ENCODE data around the gene PHACTR1. TPM values are rescaled to one million over a fixed set of nuclear protein-coding genes. Genes with fewer than 3 reads are reported as not detected.

PHACTR1 gene
- total and polyA plus RNA-seq, 2 of the 4 experiments (the other 2 are of a cell fraction) = not detected

GRCh38 chr6:13278991-13279390 is 562.4 kb downstream of the PHACTR1 start:
- DNase-seq (peak; percentile 2), ATAC-seq (ENCODE audit: low read depth) (no peak)
- Histone ChIP-seq H3K4me2 (ENCODE audit: low read depth, low read length) (no peak overlapping the region), H3K23ac (ENCODE audit: low read depth, low read length) (no peak overlapping the region), H3K4ac (ENCODE audit: low read depth, low read length) (no peak overlapping the region), H3K4me1 (ENCODE audit: control insufficient read depth, insufficient read depth, low read length) (no peaks in the 10 kb centered on the region), H2BK20ac (ENCODE audit: low read depth, low read length) (no peak overlapping the region), H3K27ac (ENCODE audit: insufficient read depth, low read length) (no peak overlapping the region), H2BK5ac (ENCODE audit: low read depth, low read length, poor library complexity, severe bottlenecking) (no peak overlapping the region), H2AK9ac (replicated peaks; ENCODE audit: low read depth, low read length, poor library complexity) (no peak overlapping the region), H2BK15ac (ENCODE audit: low read depth, low read length) (no peak overlapping the region), H3K79me1 (ENCODE audit: low read depth in 1 of 2, low read length in 2 of 2) (no peaks in the 10 kb centered on the region), H3K18ac (ENCODE audit: low read depth, low read length) (no peak overlapping the region), H4K5ac (ENCODE audit: low read depth, low read length) (no peak overlapping the region), H3K9me1 (ENCODE audit: insufficient read depth, low read length) (no peaks in the 10 kb centered on the region), H3K56ac (ENCODE audit: extremely low read depth, insufficient read depth, low read length) (no peak overlapping the region), H4K20me1 (ENCODE audit: insufficient read depth, low read length) (no peaks in the 10 kb centered on the region), H3K4me3 (ENCODE audit: insufficient read depth, low read depth, low read length) (no peak overlapping the region), H3K14ac (replicated peaks; ENCODE audit: low read depth, low read length) (no peak overlapping the region), H3K9me3 (ENCODE audit: control insufficient read depth, insufficient read depth, low read length) (no peaks in the 10 kb centered on the region), H3K9ac (ENCODE audit: low read depth, low read length) (no peak overlapping the region), H2AK5ac (ENCODE audit: low read depth, low read length) (no peak overlapping the region), H4K8ac (ENCODE audit: low read depth in 2 of 2, low read length in 2 of 2) (no peak overlapping the region), H3K36me3 (ENCODE audit: control insufficient read depth, insufficient read depth, low read length) (no peaks in the 10 kb centered on the region), H3K27me3 (ENCODE audit: control insufficient read depth, insufficient read depth, low read length) (no peaks in the 10 kb centered on the region), H2BK120ac (ENCODE audit: low read depth, low read length) (no peak overlapping the region), H4K91ac (ENCODE audit: insufficient read depth, low read depth, low read length) (no peak overlapping the region), H2AFZ (replicated peaks; ENCODE audit: low read length, poor library complexity) (no peak overlapping the region)
- no CpG with 5 or more reads among the region's 4 CpGs for WGBS, 2 experiments (ENCODE audit: extremely low coverage in 2 of 2, insufficient read length in 1 of 2)
- BruUV-seq (replicated peaks) = no TSS peak
- ChIA-PET POLR2A (ENCODE audit: unreplicated experiment) (no interaction called here), CTCF (interaction anchor here (0.9 kb wide), 1 partner anchor 10 kb away, joined by 4 read pairs; no protein-coding TSS in a partner anchor)
- dilution Hi-C loops (cut with HindIII; ENCODE audit: low sequenced_read_pairs, unreplicated experiment) = no loop called here
- intact Hi-C loops (cut with micrococcal nuclease) = no loop called here
- in situ Hi-C loops (cut with MboI; ENCODE audit: low sequenced_read_pairs) = no loop called here
- no peak for TF ChIP-seq MXI1 (IDR thresholded peaks at IDR 0.05; ENCODE audit: borderline replicate concordance, low read depth, low read length)
- no peak for TF ChIP-seq MAZ (IDR thresholded peaks at IDR 0.05; ENCODE audit: borderline replicate concordance, low read depth, low read length)
- no peak for TF ChIP-seq POLR2A (IDR thresholded peaks at IDR 0.05; ENCODE audit: low read depth, low read length)
- TF ChIP-seq FOS (IDR thresholded peaks at IDR 0.05; ENCODE audit: low read depth, low read length) = no peak
- TF ChIP-seq SMC3 (IDR thresholded peaks at IDR 0.05; ENCODE audit: low read depth, low read length) = no peak
- no peak for TF ChIP-seq RAD21 (IDR thresholded peaks at IDR 0.05; ENCODE audit: low read length)
- no peak for TF ChIP-seq CHD1 (IDR thresholded peaks at IDR 0.05; ENCODE audit: low read depth, low read length)
- no peak for TF ChIP-seq RCOR1 (IDR thresholded peaks at IDR 0.05; ENCODE audit: insufficient replicate concordance, low read length)
- no peak for TF ChIP-seq ELK1 (IDR thresholded peaks at IDR 0.05; ENCODE audit: borderline replicate concordance, low read depth, low read length)
- TF ChIP-seq RFX5 (IDR thresholded peaks at IDR 0.05; ENCODE audit: low read depth, low read length) = no peak
- TF ChIP-seq, protein P1, sequence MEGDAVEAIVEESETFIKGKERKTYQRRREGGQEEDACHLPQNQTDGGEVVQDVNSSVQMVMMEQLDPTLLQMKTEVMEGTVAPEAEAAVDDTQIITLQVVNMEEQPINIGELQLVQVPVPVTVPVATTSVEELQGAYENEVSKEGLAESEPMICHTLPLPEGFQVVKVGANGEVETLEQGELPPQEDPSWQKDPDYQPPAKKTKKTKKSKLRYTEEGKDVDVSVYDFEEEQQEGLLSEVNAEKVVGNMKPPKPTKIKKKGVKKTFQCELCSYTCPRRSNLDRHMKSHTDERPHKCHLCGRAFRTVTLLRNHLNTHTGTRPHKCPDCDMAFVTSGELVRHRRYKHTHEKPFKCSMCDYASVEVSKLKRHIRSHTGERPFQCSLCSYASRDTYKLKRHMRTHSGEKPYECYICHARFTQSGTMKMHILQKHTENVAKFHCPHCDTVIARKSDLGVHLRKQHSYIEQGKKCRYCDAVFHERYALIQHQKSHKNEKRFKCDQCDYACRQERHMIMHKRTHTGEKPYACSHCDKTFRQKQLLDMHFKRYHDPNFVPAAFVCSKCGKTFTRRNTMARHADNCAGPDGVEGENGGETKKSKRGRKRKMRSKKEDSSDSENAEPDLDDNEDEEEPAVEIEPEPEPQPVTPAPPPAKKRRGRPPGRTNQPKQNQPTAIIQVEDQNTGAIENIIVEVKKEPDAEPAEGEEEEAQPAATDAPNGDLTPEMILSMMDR (conservative IDR thresholded peaks at IDR 0.05; ENCODE audit: low read depth, low read length) = no peak
- TF ChIP-seq, protein P2, sequence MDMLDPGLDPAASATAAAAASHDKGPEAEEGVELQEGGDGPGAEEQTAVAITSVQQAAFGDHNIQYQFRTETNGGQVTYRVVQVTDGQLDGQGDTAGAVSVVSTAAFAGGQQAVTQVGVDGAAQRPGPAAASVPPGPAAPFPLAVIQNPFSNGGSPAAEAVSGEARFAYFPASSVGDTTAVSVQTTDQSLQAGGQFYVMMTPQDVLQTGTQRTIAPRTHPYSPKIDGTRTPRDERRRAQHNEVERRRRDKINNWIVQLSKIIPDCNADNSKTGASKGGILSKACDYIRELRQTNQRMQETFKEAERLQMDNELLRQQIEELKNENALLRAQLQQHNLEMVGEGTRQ (IDR thresholded peaks at IDR 0.05; ENCODE audit: low read depth, low read length) = no peak
- no peak for TF ChIP-seq BHLHE40 (IDR thresholded peaks at IDR 0.05; ENCODE audit: low read depth, low read length)
- TF ChIP-seq NFE2L2 (IDR thresholded peaks at IDR 0.05; ENCODE audit: low read depth, low read length) = no peak
- no peak for TF ChIP-seq CEBPB (IDR thresholded peaks at IDR 0.05; ENCODE audit: low read depth, low read length)
- TF ChIP-seq MAFK (IDR thresholded peaks at IDR 0.05; ENCODE audit: low read depth, low read length) = no peak
